ENCODE results near the gene ATG16L2.
"Not testable (repeated sequence)": the region's sequence is repeated elsewhere in the genome, so short reads cannot be mapped to it uniquely, and the experiment has no call there.

DNA sequence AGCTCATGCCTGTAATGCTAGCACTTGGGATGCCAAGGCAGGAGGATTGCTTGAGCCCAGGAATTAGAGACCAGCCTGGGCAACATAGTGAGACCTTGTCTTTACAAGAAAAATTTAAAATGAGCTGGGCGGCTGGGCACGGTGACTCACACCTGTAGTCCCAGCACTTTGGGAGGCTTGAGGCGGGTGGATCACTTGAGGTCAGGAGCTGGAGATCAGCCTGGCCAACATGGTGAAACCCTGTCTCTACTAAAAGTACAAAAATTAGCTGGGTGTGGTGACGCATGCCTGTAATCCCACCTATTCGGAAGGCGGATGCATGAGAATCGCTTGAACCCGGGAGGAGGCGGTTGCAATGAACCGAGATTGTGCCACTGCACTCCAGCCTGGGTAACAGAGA is 2.5 kb upstream of the ATG16L2 start:
- TF ChIP-seq, protein P1, sequence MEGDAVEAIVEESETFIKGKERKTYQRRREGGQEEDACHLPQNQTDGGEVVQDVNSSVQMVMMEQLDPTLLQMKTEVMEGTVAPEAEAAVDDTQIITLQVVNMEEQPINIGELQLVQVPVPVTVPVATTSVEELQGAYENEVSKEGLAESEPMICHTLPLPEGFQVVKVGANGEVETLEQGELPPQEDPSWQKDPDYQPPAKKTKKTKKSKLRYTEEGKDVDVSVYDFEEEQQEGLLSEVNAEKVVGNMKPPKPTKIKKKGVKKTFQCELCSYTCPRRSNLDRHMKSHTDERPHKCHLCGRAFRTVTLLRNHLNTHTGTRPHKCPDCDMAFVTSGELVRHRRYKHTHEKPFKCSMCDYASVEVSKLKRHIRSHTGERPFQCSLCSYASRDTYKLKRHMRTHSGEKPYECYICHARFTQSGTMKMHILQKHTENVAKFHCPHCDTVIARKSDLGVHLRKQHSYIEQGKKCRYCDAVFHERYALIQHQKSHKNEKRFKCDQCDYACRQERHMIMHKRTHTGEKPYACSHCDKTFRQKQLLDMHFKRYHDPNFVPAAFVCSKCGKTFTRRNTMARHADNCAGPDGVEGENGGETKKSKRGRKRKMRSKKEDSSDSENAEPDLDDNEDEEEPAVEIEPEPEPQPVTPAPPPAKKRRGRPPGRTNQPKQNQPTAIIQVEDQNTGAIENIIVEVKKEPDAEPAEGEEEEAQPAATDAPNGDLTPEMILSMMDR (conservative IDR thresholded peaks at IDR 0.05 in 1 of 2, IDR thresholded peaks at IDR 0.05 in 1 of 2; ENCODE audit: extremely low read depth in 1 of 2, insufficient read depth in 1 of 2, low read depth in 1 of 2, low read length in 2 of 2): not testable (repeated sequence)
- not testable (repeated sequence) for TF ChIP-seq EZH2 (IDR thresholded peaks at IDR 0.05; ENCODE audit: borderline replicate concordance, low read length)
